ENCODE measurements around the gene PRRT1B. TPM values are rescaled to one million over a fixed set of nuclear protein-coding genes. Genes with fewer than 3 reads are reported as not detected.

Gene PRRT1B
- total and polyA plus RNA-seq, 9 of the 15 experiments (the other 6 are each of a cell fraction or from before 2014, with no cell fraction given), result not detected

DNA sequence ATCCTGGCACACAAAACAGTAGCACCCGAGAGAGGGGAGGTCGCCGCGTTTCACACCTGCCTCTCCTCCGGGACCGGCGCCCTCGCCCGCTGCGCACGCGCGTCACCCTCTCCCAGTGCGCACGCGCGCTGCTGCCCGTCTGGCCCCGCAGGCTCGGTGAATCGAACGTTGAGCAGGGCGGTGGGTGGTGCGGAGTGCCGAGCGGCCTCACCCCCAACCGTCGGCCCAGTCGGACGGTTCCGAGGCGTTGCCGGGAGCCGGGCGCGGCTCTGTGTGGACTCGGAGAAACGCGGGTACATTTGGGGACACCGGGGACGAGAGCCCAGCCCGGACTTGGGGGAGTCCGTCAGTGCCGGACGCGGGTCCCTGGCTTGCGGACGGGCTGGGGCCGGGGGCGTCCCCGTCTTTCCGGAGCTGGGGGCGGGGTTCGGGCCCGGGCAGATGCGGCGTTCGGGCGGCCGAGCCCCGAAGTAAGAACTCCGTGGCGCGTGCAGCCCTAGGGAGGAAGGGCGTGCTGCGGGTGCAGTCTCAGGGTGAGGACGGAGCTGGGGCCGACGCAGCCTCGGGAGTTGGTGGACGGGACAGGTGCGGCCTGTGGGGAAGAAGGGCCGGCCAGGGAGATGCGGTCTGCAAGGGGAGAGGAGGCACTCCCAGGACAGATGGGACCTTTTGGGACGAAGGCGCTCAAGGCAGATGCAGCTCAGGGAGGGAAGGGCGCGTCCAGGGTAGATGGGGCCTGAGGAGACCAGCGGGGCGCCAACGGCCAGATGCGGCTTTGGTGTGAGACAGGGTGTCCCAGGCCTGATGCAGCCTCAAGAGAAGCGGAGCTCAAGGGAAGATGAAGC lies 42.3 kb upstream of the PRRT1B start, which contains the start of gene POMT1 (continued):
- TF ChIP-seq ZBTB40 (IDR thresholded peaks at IDR 0.05) (no peak), ZBTB40 (CRISPR knock-in tag; IDR thresholded peaks at IDR 0.05) (no peak), MITF (IDR thresholded peaks at IDR 0.05) (no peak), KLF13 (tag; IDR thresholded peaks at IDR 0.05; ENCODE audit: borderline replicate concordance, low read depth) (peak; percentile 73; the same call in 1 of the 2 replicates), NONO (IDR thresholded peaks at IDR 0.05; ENCODE audit: low read depth in 2 of 2, low read length in 1 of 2) (peak in 1 of 2 experiments; percentile 81; a peak in 1 of 4 replicates), THAP12 (CRISPR knock-in tag; IDR thresholded peaks at IDR 0.05) (peak; percentile 65; the same call in 1 of the 2 replicates), SIN3B (IDR thresholded peaks at IDR 0.05; ENCODE audit: low read depth) (peak; percentile 70; the same call in 1 of the 2 replicates), RBFOX2 (IDR thresholded peaks at IDR 0.05; ENCODE audit: low read depth, low read length) (peak; percentile 79)
- TF ChIP-seq, protein P1, sequence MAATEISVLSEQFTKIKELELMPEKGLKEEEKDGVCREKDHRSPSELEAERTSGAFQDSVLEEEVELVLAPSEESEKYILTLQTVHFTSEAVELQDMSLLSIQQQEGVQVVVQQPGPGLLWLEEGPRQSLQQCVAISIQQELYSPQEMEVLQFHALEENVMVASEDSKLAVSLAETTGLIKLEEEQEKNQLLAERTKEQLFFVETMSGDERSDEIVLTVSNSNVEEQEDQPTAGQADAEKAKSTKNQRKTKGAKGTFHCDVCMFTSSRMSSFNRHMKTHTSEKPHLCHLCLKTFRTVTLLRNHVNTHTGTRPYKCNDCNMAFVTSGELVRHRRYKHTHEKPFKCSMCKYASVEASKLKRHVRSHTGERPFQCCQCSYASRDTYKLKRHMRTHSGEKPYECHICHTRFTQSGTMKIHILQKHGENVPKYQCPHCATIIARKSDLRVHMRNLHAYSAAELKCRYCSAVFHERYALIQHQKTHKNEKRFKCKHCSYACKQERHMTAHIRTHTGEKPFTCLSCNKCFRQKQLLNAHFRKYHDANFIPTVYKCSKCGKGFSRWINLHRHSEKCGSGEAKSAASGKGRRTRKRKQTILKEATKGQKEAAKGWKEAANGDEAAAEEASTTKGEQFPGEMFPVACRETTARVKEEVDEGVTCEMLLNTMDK (IDR thresholded peaks at IDR 0.05; ENCODE audit: borderline replicate concordance, insufficient read depth, low read depth, low read length, poor library complexity, severe bottlenecking), result no peak
